ENCODE measurements around the gene TLE4.

The TLE4 gene

GRCh38 chr9:79699479-79699878 is 127.7 kb downstream of the TLE4 start:
- in situ Hi-C loops (cut with MboI; ENCODE audit: low pct_unique_long_range_greater_than_20kb, low sequenced_read_pairs, unreplicated experiment), result no loop called here
- DNase-seq (ENCODE audit: low spot score), result no peak

GRCh38 chr9:79700607-79701360 is 129.0 kb downstream of the TLE4 start:
- TF ChIP-seq, protein P1, sequence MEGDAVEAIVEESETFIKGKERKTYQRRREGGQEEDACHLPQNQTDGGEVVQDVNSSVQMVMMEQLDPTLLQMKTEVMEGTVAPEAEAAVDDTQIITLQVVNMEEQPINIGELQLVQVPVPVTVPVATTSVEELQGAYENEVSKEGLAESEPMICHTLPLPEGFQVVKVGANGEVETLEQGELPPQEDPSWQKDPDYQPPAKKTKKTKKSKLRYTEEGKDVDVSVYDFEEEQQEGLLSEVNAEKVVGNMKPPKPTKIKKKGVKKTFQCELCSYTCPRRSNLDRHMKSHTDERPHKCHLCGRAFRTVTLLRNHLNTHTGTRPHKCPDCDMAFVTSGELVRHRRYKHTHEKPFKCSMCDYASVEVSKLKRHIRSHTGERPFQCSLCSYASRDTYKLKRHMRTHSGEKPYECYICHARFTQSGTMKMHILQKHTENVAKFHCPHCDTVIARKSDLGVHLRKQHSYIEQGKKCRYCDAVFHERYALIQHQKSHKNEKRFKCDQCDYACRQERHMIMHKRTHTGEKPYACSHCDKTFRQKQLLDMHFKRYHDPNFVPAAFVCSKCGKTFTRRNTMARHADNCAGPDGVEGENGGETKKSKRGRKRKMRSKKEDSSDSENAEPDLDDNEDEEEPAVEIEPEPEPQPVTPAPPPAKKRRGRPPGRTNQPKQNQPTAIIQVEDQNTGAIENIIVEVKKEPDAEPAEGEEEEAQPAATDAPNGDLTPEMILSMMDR (IDR thresholded peaks at IDR 0.05; ENCODE audit: extremely low read depth, insufficient read depth, missing control alignments), result no peak
- DNase-seq (ENCODE audit: low spot score), result no peak
- in situ Hi-C loops (cut with MboI; ENCODE audit: low pct_unique_long_range_greater_than_20kb, low sequenced_read_pairs, unreplicated experiment), result no loop called here

More at GRCh38 chr9:79699479-79699878, 127.7 kb downstream of the TLE4 start:
- TF ChIP-seq, protein P1 (IDR thresholded peaks at IDR 0.05; ENCODE audit: extremely low read depth, insufficient read depth, missing control alignments), result no peak

- DNase-seq (ENCODE audit: low spot score), result no peak
- in situ Hi-C loops (cut with MboI; ENCODE audit: low pct_unique_long_range_greater_than_20kb, low sequenced_read_pairs, unreplicated experiment), result no loop called here
- TF ChIP-seq, protein P1 (IDR thresholded peaks at IDR 0.05; ENCODE audit: extremely low read depth, insufficient read depth, missing control alignments), result no peak
These were observed 129.9 kb downstream of the TLE4 start for GRCh38 chr9:79701651-79702050.

GRCh38 chr9:79705704-79706103 is 133.9 kb downstream of the TLE4 start:
- in situ Hi-C loops (cut with MboI; ENCODE audit: low pct_unique_long_range_greater_than_20kb, low sequenced_read_pairs, unreplicated experiment), result no loop called here
- TF ChIP-seq, protein P1 (IDR thresholded peaks at IDR 0.05; ENCODE audit: extremely low read depth, insufficient read depth, missing control alignments), result no peak
- no peak for DNase-seq (ENCODE audit: low spot score)

GRCh38 chr9:79706512-79706911 is 134.7 kb downstream of the TLE4 start:
- TF ChIP-seq, protein P1 (IDR thresholded peaks at IDR 0.05; ENCODE audit: extremely low read depth, insufficient read depth, missing control alignments), result no peak
- in situ Hi-C loops (cut with MboI; ENCODE audit: low pct_unique_long_range_greater_than_20kb, low sequenced_read_pairs, unreplicated experiment), result no loop called here
- DNase-seq (ENCODE audit: low spot score), result no peak

- TF ChIP-seq, protein P1 (IDR thresholded peaks at IDR 0.05; ENCODE audit: extremely low read depth, insufficient read depth, missing control alignments), result no peak
- in situ Hi-C loops (cut with MboI; ENCODE audit: low pct_unique_long_range_greater_than_20kb, low sequenced_read_pairs, unreplicated experiment), result no loop called here
- no peak for DNase-seq (ENCODE audit: low spot score)
These were observed 135.8 kb downstream of the TLE4 start for GRCh38 chr9:79707589-79707988.
